ENCODE data around the gene PI16. TPM values are rescaled to one million over a fixed set of nuclear protein-coding genes. Genes with fewer than 3 reads are reported as not detected.

PI16 gene
- total RNA-seq, 1 experiment from 2014 or later = not detected

DNA sequence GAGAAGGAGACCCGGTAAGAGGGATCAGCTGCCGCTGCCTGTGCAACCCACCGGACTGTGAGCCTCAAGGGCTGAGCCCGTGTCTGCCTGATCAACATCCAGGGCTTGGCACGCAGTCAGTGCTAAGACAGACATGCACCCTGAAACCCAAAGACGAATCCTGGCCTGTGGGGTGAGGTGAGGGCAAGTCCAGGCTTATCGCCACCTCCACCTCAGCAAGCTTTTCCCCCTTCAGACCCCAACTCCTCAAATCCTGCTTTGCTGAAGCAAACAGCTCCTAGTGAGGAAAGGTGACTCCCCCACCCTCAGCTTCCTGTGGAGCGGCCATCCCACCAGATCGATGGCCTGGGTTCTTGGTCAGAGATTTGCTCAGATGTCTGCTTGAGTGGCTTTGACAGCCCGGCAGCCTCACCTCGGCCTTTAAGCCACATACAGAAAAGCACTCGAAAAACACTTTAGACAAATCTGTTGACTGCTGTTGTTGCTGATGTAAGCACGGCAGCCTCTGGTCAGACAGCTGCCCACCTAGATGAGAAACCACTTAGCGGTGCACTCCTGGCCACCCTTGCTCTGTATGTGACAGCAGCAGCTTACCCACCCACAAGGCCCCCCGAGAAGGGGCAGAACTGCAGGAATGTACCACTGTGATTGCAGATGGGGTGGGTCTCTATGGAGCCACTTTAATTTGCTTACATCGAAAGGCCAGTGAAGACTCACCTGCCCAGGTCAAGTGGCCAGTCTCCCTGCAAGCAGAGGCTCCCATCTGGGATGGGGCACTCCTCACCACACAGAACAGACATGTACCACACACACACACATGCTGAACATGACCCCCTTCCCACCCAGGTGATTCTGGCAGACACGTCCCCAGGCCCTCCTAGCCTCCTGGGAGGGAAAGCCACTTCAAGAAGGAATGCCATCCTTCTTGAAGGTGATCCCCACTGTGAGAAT lies 16.6 kb downstream of the PI16 start:
- no peaks in the 10 kb centered on the region for H3K9me3 ChIP-seq (replicated peaks)
- H3K27ac ChIP-seq = no peak overlapping the region
- peaks cover 7% of the 10 kb centered on the region; the same call in 1 of the 2 replicates for H3K4me1 ChIP-seq

GRCh38 chr6:36971921-36972673 lies 17.6 kb downstream of the PI16 start:
- no peaks in the 10 kb centered on the region for H3K9me3 ChIP-seq (replicated peaks)
- peaks cover 7% of the 10 kb centered on the region; the same call in 1 of the 2 replicates for H3K4me1 ChIP-seq
- H3K27ac ChIP-seq = no peak overlapping the region
- no peak for DNase-seq
- no peak overlapping the region for H3K4me3 ChIP-seq
- no peaks in the 10 kb centered on the region for H3K27me3 ChIP-seq
- H3K36me3 ChIP-seq = peaks cover 75% of the 10 kb centered on the region

More for the DNA sequence above, 16.6 kb downstream of the PI16 start:
- peaks cover 67% of the 10 kb centered on the region for H3K36me3 ChIP-seq
- no peak overlapping the region for H3K4me3 ChIP-seq
- DNase-seq = no peak
- H3K27me3 ChIP-seq = no peaks in the 10 kb centered on the region

- no peak for DNase-seq
- no peaks in the 10 kb centered on the region for H3K9me3 ChIP-seq (replicated peaks)
- no peaks in the 10 kb centered on the region for H3K27me3 ChIP-seq
- H3K4me1 ChIP-seq = peaks cover 7% of the 10 kb centered on the region; the same call in 1 of the 2 replicates
- H3K36me3 ChIP-seq = peaks cover 72% of the 10 kb centered on the region
- no peak overlapping the region for H3K4me3 ChIP-seq
- no peak overlapping the region for H3K27ac ChIP-seq
Measured at GRCh38 chr6:36973190-36973589, 18.7 kb downstream of the PI16 start.

GRCh38 chr6:36973647-36974046 lies 19.1 kb downstream of the PI16 start:
- Histone ChIP-seq H3K27me3 (no peaks in the 10 kb centered on the region), H3K27ac (no peak overlapping the region), H3K4me3 (no peak overlapping the region), H3K4me1 (peaks cover 7% of the 10 kb centered on the region; the same call in 1 of the 2 replicates), H3K9me3 (replicated peaks) (no peaks in the 10 kb centered on the region), H3K36me3 (peaks cover 70% of the 10 kb centered on the region)
- DNase-seq = no peak

DNA sequence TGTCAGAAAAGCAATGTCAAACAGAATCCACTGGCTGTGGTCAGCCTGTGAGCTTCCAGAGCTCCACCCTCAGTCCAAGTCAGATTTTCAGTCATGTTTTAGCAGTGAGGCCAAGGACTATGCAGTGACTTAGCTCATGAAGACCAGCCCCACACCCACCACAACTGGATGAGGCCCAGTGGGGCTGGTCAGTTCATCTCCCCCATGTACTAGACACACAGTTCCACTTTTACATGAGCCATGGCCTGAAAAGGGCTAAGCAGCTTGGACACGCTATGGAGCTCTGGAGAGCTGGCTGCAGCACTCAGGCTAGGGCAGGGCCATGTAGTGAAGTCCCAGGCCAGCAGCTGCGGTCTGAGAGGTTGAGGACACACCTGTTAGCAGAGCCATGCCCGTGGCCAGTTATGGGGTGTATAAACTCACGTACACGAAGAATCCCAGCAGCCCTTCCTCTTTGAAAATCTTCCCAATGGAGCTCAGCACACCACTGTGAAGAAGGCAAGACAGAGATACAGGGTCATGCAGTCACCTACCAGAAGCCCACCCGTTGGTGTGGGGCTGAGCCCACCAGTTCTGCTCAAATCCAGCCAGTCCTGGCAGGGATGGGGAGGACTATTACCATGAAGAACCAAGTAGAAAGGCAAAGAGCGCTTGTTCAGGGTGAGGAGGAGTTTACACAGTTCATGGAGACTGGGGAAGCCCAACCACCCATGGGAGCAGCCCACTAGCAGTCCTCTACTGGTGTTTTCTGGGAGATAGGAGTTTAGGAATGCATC lies 20.9 kb downstream of the PI16 start:
- no peak for DNase-seq
- H3K36me3 ChIP-seq = peaks cover 63% of the 10 kb centered on the region
- H3K4me3 ChIP-seq = no peak overlapping the region
- H3K9me3 ChIP-seq (replicated peaks) = no peaks in the 10 kb centered on the region
- no peak overlapping the region for H3K27ac ChIP-seq
- H3K27me3 ChIP-seq = no peaks in the 10 kb centered on the region
- peaks cover 7% of the 10 kb centered on the region; the same call in 1 of the 2 replicates for H3K4me1 ChIP-seq

DNA sequence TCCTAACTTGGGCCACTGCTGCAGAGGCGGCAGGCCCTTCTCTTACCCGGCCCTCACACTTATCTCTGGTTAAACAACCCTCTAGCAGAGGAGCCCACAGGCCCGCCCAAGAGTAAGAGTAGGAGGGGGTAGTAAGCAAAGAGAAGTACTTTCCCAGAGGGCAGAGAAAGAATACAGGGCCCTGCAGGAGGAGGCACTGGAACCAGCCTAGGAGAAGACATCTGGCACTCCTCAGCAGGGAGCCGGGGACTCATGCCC lies 21.4 kb downstream of the PI16 start:
- no peak for DNase-seq
- peaks cover 7% of the 10 kb centered on the region; the same call in 1 of the 2 replicates for H3K4me1 ChIP-seq
- no peaks in the 10 kb centered on the region for H3K27me3 ChIP-seq
- H3K36me3 ChIP-seq = peaks cover 60% of the 10 kb centered on the region
- H3K27ac ChIP-seq = no peak overlapping the region
- no peaks in the 10 kb centered on the region for H3K9me3 ChIP-seq (replicated peaks)
- H3K4me3 ChIP-seq = no peak overlapping the region

DNA sequence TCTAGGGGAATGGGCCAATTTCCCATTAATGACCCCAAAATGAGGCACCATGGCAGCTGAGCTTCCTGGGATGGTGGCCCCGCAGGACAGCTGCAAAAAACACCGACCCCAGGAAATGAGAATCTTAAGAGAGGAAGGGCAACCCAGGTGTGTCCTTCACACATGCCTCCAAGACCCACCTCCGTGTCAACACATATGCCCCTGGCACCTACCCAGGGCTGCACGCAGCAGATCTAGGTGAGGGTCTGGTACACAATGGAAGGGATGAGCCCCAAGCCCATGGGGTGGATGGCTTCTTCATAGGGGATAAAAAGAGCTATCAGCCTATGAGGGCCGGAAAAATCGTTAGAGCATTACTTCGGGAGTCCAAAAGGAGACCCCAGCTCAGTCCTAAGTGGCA lies 22.0 kb downstream of the PI16 start:
- DNase-seq = no peak
- Histone ChIP-seq H3K27ac (no peak overlapping the region), H3K4me3 (no peak overlapping the region), H3K9me3 (replicated peaks) (no peaks in the 10 kb centered on the region), H3K4me1 (peaks cover 7% of the 10 kb centered on the region; the same call in 1 of the 2 replicates), H3K27me3 (no peaks in the 10 kb centered on the region), H3K36me3 (peaks cover 54% of the 10 kb centered on the region)

DNA sequence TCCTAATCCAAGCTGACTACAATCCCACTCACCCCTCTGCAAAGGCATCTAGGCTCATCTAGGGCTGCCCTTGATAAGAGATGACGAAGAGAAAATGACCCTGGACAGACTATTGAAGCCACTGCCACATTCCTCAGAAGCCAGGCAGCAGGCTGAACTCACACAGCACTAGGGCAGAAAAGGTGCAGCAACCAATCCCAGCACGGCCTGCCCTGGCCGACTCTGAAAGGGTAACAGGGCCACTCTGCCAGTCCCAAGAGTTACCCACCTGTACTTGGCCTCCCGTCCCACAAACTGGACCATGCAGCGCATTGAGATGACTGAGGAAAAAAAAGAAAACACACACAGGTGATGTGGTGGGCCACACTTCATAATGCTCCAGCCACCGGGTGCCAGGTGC lies 22.4 kb downstream of the PI16 start:
- Histone ChIP-seq H3K36me3 (peaks cover 52% of the 10 kb centered on the region), H3K27ac (no peak overlapping the region), H3K27me3 (no peaks in the 10 kb centered on the region), H3K9me3 (replicated peaks) (no peaks in the 10 kb centered on the region), H3K4me1 (peaks cover 7% of the 10 kb centered on the region; the same call in 1 of the 2 replicates), H3K4me3 (no peak overlapping the region)
- DNase-seq = no peak

- Histone ChIP-seq H3K4me3 (no peak overlapping the region), H3K4me1 (peaks cover 7% of the 10 kb centered on the region; the same call in 1 of the 2 replicates), H3K27me3 (no peaks in the 10 kb centered on the region), H3K27ac (no peak overlapping the region), H3K9me3 (replicated peaks) (no peaks in the 10 kb centered on the region), H3K36me3 (peaks cover 47% of the 10 kb centered on the region)
- no peak for DNase-seq
Measured at GRCh38 chr6:36977470-36977941, 23.0 kb downstream of the PI16 start.

- Histone ChIP-seq H3K36me3 (peaks cover 36% of the 10 kb centered on the region), H3K27me3 (no peaks in the 10 kb centered on the region), H3K9me3 (replicated peaks) (no peaks in the 10 kb centered on the region), H3K4me3 (no peak overlapping the region), H3K4me1 (peaks cover 7% of the 10 kb centered on the region; the same call in 1 of the 2 replicates), H3K27ac (no peak overlapping the region)
- DNase-seq = no peak
Measured at GRCh38 chr6:36978421-36979346, 24.1 kb downstream of the PI16 start.

GRCh38 chr6:36979347-36979742 lies 24.8 kb downstream of the PI16 start:
- no peak for DNase-seq
- H3K9me3 ChIP-seq (replicated peaks) = no peaks in the 10 kb centered on the region
- no peak overlapping the region for H3K4me3 ChIP-seq
- H3K27ac ChIP-seq = no peak overlapping the region
- H3K27me3 ChIP-seq = no peaks in the 10 kb centered on the region
- peaks cover 29% of the 10 kb centered on the region for H3K36me3 ChIP-seq
- peaks cover 6% of the 10 kb centered on the region; the same call in 1 of the 2 replicates for H3K4me1 ChIP-seq

DNA sequence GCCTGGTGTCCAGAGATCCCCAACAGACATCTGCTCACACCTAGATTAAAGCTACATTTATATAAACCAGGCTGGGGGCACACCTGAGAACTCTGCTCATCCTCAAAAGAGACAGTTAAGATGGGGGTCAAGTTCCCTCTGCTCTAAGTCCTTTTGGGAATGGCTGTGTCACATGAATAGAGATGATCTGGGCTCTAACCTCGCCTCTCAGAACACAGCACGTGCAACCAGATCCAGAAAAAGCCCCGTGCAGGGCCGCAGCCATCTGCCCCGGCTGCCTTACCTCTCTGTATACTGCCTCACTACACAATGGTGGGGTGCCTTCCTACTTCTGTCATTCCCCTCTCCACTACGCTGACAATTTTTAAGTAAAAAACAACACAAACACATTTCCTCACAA lies 25.6 kb downstream of the PI16 start:
- Histone ChIP-seq H3K27me3 (no peaks in the 10 kb centered on the region), H3K4me1 (no peaks in the 10 kb centered on the region), H3K27ac (no peak overlapping the region), H3K4me3 (no peak overlapping the region), H3K36me3 (peaks cover 21% of the 10 kb centered on the region; the same call in 1 of the 2 replicates), H3K9me3 (replicated peaks) (no peaks in the 10 kb centered on the region)
- no peak for DNase-seq

- H3K36me3 ChIP-seq = peaks cover 14% of the 10 kb centered on the region; the same call in 1 of the 2 replicates
- no peaks in the 10 kb centered on the region for H3K9me3 ChIP-seq (replicated peaks)
- H3K27me3 ChIP-seq = no peaks in the 10 kb centered on the region
- no peak for DNase-seq
- H3K4me3 ChIP-seq = no peak overlapping the region
- H3K27ac ChIP-seq = no peak overlapping the region
- H3K4me1 ChIP-seq = no peaks in the 10 kb centered on the region
Measured at GRCh38 chr6:36980876-36981619, 26.5 kb downstream of the PI16 start.
